ENCODE measurements around the gene NXPE4. TPM values are rescaled to one million over a fixed set of nuclear protein-coding genes. Genes with fewer than 3 reads are reported as not detected.
"Not testable (repeated sequence)": the region's sequence is repeated elsewhere in the genome, so short reads cannot be mapped to it uniquely, and the experiment has no call there.

Gene NXPE4
- not detected for polyA plus RNA-seq (ENCODE audit: insufficient read length in 3 of 3)

GRCh38 chr11:114595571-114595970 is at the start of gene NXPE4:
Gene NXPE4, minus strand, starts transcription at chr11:114595786. Its CDS starts 1,027 bp downstream, at chr11:114594759.
- no peak for DNase-seq (ENCODE audit: low read depth in 3 of 3, low spot score in 2 of 3)

- DNase-seq (ENCODE audit: low read depth in 3 of 3, low spot score in 2 of 3), result not testable (repeated sequence)
Observed at GRCh38 chr11:114639440-114639839, 43.9 kb upstream of the NXPE4 start.

DNA sequence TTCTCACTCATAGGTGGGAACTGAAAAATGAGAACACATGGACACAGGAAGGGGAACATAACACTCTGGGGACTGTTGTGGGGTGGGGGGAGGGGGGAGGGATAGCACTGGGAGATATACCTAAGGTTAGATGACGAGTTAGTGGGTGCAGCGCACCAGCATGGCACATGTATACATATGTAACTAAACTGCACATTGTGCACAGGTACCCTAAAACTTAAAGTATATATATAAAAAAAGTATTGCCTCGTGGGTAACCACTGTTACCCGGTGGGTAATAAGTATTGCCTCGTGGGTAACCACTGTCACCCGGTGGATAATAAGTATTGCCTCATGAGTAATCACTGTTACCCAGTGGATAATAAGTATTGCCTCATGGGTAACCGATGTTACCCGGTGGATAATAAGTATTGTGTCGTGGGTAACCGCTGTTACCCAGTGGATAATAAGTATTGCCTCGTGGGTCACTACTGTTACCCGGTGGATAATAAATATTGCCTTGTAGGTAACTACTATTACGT is 35.9 kb upstream of the NXPE4 start:
- not testable (repeated sequence) for DNase-seq (ENCODE audit: low read depth in 3 of 3, low spot score in 2 of 3)

DNA sequence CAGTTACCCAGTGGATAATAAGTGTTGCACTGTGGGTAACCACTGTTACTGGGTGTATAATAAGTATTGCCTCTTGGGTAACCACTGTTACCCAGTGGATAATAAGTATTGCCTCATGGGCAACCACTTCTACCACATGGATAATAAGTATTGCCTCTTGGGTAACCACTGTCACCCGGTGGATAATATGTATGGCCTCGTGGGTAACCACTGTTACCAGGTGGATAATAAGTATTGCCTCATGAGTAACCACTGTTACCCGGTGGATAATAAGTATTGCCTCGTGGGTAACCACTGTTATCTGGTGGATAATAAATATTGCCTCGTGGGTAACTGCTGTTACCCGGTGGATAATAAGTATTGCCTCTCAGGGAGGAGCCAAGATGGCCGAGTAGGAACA is 29.7 kb upstream of the NXPE4 start:
- DNase-seq (ENCODE audit: low read depth in 3 of 3, low spot score in 2 of 3), result no peak

GRCh38 chr11:114624455-114625207 is 29.0 kb upstream of the NXPE4 start:
- DNase-seq (ENCODE audit: low read depth in 3 of 3, low spot score in 2 of 3), result no peak

GRCh38 chr11:114623720-114624119 is 28.1 kb upstream of the NXPE4 start:
- DNase-seq (ENCODE audit: low read depth in 3 of 3, low spot score in 2 of 3), result no peak

- no peak for DNase-seq (ENCODE audit: low read depth in 3 of 3, low spot score in 2 of 3)
Observed at GRCh38 chr11:114622858-114623257, 27.3 kb upstream of the NXPE4 start.

DNA sequence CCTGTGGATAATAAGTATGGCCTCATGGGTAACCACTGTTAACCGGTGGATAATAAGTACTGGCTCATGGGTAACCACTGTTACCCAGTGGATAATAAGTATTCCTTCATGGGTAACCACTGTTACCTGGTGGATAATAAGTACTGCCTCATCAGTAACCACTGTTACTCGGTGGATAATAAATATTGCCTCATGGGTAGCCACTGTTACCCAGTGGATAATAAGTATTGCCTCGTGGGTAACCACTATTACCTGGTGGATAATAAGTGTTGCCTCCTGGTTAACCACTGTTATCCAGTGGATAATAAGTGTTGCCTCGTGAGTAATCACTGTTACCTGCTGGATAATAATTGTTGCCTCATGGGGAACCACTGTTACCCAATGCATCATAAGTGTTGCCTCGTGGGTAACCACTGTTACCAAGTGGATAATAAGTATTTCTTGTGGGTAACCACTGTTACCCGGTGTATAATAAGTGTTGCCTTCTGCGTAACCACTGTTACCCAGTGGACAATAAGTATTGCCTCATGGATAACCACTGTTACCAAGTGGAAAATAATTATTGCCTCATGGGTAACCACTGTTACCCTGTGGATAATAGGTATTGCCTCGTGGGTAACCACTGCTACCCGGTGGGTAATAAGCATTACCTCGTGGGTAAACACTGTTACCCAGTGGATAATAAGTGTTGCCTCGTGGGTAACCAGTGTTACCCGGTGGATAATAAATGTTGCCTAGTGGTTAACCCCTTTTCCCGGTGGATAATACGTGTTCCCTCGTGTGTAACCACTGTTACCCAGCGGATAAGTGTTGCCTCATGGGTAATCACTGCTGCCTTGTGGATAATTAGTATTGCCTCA is 26.6 kb upstream of the NXPE4 start:
- no peak for DNase-seq (ENCODE audit: low read depth in 3 of 3, low spot score in 2 of 3)

GRCh38 chr11:114621072-114621471 is 25.5 kb upstream of the NXPE4 start:
- DNase-seq (ENCODE audit: low read depth in 3 of 3, low spot score in 2 of 3), result no peak

DNA sequence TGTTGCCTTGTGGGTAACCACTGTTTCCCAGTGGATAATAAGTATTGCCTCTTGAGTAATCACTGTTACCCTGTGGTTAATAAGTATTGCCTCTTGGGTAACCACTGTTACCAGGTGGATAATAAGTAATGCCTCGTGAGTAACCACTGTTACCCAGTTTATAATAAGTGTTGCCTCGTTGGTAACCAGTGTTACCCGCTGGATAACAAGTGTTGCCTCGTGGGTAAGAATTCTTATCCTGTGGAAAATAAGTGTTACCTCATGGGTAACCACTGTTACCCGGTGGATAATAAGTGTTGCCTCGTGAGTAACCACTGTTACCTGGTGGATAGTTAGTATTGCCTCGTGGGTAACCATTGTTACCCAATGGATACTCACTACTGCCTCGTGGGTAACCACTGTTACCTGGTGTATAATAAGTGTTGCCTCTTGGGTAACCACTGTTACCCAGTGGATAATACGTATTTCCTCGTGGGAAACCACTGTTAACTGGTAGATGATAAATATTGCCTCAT is 24.1 kb upstream of the NXPE4 start:
- DNase-seq (ENCODE audit: low read depth in 3 of 3, low spot score in 2 of 3), result no peak

DNA sequence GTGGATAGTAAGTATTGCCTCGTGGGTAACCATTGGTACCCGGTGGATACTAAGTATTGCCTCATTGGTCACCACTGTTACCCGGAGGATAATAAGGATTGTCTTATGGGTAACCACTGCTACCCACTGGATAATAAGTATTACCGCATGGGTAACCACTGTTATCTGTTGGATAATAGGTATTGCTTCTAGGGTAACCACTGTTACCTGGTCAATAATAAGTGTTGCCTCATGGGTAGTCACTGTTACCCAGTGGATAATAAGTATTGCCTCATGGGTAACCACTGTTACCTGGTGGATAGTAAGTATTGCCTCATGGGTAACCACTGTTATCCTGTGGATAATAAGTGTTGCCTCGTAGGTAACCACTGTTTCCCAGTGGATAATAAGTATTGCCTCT is 22.6 kb upstream of the NXPE4 start:
- DNase-seq (ENCODE audit: low read depth in 3 of 3, low spot score in 2 of 3), result no peak

- DNase-seq (ENCODE audit: low read depth in 3 of 3, low spot score in 2 of 3), result no peak
Observed at GRCh38 chr11:114617157-114618124, 21.9 kb upstream of the NXPE4 start.

DNA sequence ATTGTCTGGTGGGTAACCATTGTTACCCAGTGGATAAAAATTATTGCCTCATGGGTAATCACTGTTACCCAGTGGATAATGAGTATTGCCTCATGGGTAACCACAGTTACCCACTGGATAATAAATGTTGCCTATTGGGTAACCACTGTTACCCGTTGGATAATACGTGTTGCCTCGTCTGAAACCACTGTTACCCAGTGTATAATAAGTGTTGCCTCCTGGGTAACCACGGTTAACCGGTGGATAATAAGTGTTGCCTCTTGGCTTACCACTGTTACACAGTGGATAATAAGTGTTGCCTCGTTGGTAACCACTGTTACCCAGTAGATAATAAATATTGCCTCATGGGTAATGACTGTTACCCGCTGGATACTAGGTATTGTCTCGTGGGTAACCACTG is 20.9 kb upstream of the NXPE4 start:
- no peak for DNase-seq (ENCODE audit: low read depth in 3 of 3, low spot score in 2 of 3)

DNA sequence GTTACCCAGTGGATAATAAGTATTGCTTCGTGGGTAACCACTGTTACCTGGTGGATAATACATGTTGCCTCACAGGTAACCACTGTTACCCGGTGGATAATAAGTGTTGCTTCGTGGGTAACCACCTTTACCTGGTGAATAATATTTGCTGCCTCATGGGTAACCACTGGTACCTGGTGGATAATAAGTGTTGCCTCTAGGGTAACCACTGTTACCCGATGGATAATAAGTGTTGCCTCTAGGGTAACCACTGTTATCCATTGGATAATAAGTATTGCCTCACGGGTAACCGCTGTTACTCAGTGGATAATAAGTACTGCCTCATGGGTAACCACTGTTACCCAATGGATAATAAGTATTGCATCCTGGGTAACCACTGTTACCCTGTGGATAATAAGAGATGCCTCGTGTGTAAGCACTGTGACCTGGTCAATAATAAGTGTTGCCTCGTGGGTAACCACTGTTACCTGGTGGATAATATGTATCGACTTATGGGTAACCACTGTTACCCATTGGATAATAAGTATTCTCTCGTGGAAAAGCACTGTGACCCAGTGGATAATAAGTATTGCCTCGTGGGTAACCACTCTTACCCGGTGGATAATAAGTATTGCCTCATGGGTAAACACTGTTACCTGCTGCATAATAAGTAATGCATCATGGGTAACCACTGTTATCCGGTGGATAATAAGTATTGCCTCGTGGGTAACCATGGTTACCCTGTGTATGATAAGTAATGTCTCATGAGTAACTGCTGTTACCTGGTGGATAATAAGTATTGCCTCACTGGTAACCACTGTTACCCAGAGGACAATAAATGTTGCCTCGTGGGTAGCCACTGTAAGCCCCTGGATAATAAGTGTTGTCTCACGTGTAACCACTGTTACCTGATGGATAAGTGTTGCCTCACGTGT is 20.1 kb upstream of the NXPE4 start:
- DNase-seq (ENCODE audit: low read depth in 3 of 3, low spot score in 2 of 3), result no peak

- DNase-seq (ENCODE audit: low read depth in 3 of 3, low spot score in 2 of 3), result no peak
Observed at GRCh38 chr11:114614127-114614720, 18.6 kb upstream of the NXPE4 start.

- DNase-seq (ENCODE audit: low read depth in 3 of 3, low spot score in 2 of 3), result not testable (repeated sequence)
Observed at GRCh38 chr11:114613094-114613493, 17.5 kb upstream of the NXPE4 start.

- no peak for DNase-seq (ENCODE audit: low read depth in 3 of 3, low spot score in 2 of 3)
Observed at GRCh38 chr11:114612686-114613085, 17.1 kb upstream of the NXPE4 start.

- DNase-seq (ENCODE audit: low read depth in 3 of 3, low spot score in 2 of 3), result not testable (repeated sequence)
Observed at GRCh38 chr11:114612199-114612598, 16.6 kb upstream of the NXPE4 start.
